ENCODE measurements around the gene H6PD.

The H6PD gene

GRCh38 chr1:9317591-9318417 lies 83.2 kb downstream of the H6PD start:
- no peak for DNase-seq (ENCODE audit: low read depth)

GRCh38 chr1:9319208-9319788 lies 84.7 kb downstream of the H6PD start:
- DNase-seq (ENCODE audit: low read depth) = no peak

DNA sequence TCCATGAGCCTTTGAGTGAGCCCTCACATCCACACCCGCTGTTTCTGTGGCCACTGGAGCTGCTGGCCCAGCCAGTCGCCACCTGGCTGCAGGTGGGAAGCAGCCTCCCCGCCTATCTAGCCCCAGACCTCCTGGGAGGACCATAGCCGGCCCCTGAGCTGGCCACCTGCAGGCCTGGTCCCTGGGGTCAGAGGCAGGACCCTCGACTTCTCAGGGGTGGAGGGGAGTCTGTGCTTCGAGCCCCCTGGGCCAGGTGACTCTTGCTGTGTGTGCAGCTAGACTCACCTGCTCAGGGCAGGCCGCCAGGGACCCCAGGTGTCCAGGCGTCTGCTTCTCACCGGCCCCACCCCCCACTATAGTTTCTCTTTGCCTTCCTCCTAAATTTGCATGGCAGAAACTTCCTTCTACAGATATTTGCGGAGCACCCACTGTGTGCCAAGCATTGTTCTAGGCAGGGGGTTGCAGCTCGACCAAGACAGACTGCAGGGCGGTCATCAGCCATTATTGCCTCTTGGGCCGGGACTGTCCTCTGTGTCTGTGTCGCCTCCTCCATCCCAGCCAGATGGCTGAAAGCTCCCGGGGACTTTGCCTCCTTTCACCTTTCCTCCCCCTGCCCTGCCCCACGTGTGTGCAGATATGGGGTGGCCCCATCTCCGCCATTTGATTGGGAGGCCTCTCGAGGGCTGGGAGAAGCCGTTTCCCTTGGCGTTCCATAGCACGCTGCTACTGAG lies 85.4 kb downstream of the H6PD start:
- no peak for DNase-seq (ENCODE audit: low read depth)
